Muscle of back (tissue), 13 donors: ENCODE measurements around the gene IDS. TPM values are rescaled to one million over a fixed set of nuclear protein-coding genes. Genes with fewer than 3 reads are reported as not detected.
"Not testable (repeated sequence)": the region's sequence is repeated elsewhere in the genome, so short reads cannot be mapped to it uniquely, and the experiment has no call there.

ENCODE experiments used
- DNase-seq, 3 donors: peaks; one replicate each; pipeline versions ENCODE4 v3.0.0 to v3.0.0-alpha.2; 2013
- long read RNA-seq, 9 donors: transcript quantifications; one replicate each; lab custom pipeline, GENCODE V29; 2026
- polyA plus RNA-seq, 10 donors: library from polyadenylated mRNA; unstranded; fragments of 120-200 nt; gene quantifications; one replicate each; pipeline ENCODE4 v1.2.1, GENCODE V29; 2013; ENCODE audit not compliant: insufficient read length in 10 of 10

Gene IDS, protein sequence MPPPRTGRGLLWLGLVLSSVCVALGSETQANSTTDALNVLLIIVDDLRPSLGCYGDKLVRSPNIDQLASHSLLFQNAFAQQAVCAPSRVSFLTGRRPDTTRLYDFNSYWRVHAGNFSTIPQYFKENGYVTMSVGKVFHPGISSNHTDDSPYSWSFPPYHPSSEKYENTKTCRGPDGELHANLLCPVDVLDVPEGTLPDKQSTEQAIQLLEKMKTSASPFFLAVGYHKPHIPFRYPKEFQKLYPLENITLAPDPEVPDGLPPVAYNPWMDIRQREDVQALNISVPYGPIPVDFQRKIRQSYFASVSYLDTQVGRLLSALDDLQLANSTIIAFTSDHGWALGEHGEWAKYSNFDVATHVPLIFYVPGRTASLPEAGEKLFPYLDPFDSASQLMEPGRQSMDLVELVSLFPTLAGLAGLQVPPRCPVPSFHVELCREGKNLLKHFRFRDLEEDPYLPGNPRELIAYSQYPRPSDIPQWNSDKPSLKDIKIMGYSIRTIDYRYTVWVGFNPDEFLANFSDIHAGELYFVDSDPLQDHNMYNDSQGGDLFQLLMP
- 10 to 100 TPM; 18.7 to 33.3 (median 27.2) TPM for polyA plus RNA-seq
- long read RNA-seq, donor 1, full-length matches to known transcripts: 6 of 6 reads
- long read RNA-seq, donor 1, partial matches to known transcripts: 0 of 6 reads
- long read RNA-seq, donor 1, other reads (novel, unspliced or antisense): 0 of 6 reads
- long read RNA-seq, donor 2, full-length matches to known transcripts: 2 of 2 reads
- long read RNA-seq, donor 2, partial matches to known transcripts: 0 of 2 reads
- long read RNA-seq, donor 2, other reads (novel, unspliced or antisense): 0 of 2 reads
- long read RNA-seq, donor 3: 0 reads
- long read RNA-seq, donor 4, full-length matches to known transcripts: 4 of 4 reads
- long read RNA-seq, donor 4, partial matches to known transcripts: 0 of 4 reads
- long read RNA-seq, donor 4, other reads (novel, unspliced or antisense): 0 of 4 reads
- long read RNA-seq, donor 5, full-length matches to known transcripts: 9 of 9 reads
- long read RNA-seq, donor 5, partial matches to known transcripts: 0 of 9 reads
- long read RNA-seq, donor 5, other reads (novel, unspliced or antisense): 0 of 9 reads
- long read RNA-seq, donor 6, full-length matches to known transcripts: 8 of 8 reads
- long read RNA-seq, donor 6, partial matches to known transcripts: 0 of 8 reads
- long read RNA-seq, donor 6, other reads (novel, unspliced or antisense): 0 of 8 reads
- long read RNA-seq, donor 7, full-length matches to known transcripts: 4 of 4 reads
- long read RNA-seq, donor 7, partial matches to known transcripts: 0 of 4 reads
- long read RNA-seq, donor 7, other reads (novel, unspliced or antisense): 0 of 4 reads
- long read RNA-seq, donor 8, full-length matches to known transcripts: 3 of 3 reads
- long read RNA-seq, donor 8, partial matches to known transcripts: 0 of 3 reads
- long read RNA-seq, donor 8, other reads (novel, unspliced or antisense): 0 of 3 reads
- long read RNA-seq, donor 9, full-length matches to known transcripts: 2 of 2 reads
- long read RNA-seq, donor 9, partial matches to known transcripts: 0 of 2 reads
- long read RNA-seq, donor 9, other reads (novel, unspliced or antisense): 0 of 2 reads

DNA sequence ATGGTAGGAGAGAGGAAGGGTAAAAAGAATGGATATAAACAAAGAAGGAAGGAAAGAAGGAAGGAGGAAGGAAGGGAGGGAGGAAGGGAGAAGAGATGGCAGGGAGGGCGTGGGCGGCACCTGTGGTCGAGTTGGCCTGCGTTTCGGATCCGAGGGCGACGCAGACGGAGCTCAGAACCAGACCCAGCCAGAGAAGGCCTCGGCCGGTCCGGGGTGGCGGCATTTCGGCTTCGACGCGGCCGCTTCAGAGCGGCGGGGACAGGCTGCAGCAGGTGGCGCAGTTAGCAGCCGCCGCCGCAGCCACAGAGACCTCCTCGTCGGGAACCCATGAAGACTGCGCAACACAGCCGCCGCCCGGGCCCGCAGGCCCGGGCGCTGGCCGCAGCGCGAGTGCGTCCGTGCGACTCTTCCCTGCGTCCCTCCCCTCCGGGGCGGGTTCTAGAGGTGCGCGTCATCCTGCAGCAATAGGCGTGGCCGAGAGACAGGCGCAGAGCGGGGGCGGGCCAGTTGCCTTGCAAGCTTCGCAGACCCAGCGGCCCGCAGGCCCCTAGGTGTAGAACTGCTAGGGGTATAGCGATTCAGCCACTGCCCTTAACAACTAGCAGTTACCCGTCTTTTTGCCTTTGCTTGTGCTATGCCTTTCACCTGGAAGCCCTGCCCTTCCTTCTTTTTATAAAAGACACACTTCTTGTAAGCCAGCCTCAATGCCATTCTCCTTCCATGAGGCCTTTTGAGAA, at the start of gene IDS:
Gene IDS, minus strand, starts transcription at position 392 of the 737 bp plus-strand sequence. Its CDS starts 169 bp downstream, at position 223.
- peak; percentile 82 to 93 (median 87) for DNase-seq

DNA sequence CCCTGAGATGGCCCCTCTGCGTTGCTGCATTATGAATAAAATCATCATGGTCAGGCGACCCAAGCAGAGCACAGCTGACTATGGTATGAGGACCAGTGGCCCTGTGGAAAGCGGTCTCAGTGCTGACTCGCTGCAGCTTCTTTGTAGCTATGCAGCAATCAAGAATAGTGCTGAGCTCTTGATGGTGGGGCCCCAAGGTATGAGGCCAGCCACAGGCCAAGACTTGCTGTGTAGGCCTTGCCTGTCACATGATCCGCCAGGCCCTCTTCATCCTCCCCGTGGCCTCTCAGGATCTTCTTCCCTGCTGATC, 46.8 kb upstream of the IDS start:
- not testable (repeated sequence) for DNase-seq

DNA sequence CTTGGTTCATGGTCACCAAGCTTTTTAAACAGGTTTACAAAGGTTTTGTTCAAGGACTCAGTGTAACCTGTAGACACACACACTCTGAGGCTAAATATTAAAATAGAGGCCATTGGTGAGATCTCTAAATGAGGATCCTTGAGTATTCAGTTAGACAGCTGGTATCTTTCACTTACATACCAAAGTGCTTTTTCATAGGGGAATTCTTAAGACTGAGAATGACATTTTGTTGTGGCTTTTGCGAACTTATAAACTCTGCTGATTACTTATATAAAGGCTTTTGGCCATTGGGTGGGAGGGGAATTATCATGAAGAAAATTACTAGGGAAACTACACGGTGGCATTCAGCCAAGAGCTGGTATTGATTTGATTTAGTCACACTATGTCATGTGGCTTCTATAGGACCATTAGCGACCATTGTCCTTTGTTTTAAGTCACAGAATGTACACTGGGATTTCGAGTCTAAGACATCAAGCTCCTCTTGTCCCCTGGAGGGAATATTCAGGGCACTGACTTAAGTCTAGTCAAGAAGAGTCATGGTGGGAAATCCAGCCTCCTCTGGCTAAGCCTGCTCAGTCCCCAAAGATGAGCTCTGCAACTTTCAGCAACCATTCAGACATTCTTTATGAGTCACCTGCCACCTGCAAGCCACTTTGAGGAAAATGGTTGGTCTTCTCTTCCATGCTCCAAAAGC, 46.3 kb upstream of the IDS start:
- not testable (repeated sequence) for DNase-seq

DNA sequence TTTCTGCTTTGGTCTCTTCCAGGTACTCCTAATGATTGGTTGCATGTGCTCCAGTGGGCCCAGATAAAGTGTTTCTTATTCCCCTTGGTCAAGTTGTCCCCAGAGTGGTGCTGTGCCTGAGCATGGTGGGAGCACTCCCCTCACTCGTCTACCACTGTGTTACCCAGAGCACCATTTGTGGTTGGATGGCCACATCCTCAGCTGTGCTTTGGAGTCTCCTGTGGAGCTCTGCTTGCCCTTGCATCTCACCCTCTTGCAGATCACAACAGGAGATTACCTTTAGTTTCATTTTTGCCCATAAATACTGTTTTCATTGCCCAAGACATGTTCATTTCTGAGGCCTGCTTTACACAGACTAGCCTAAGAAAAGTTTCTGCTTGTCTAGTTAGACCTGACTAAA, 45.3 kb upstream of the IDS start:
- DNase-seq: not testable (repeated sequence)

DNA sequence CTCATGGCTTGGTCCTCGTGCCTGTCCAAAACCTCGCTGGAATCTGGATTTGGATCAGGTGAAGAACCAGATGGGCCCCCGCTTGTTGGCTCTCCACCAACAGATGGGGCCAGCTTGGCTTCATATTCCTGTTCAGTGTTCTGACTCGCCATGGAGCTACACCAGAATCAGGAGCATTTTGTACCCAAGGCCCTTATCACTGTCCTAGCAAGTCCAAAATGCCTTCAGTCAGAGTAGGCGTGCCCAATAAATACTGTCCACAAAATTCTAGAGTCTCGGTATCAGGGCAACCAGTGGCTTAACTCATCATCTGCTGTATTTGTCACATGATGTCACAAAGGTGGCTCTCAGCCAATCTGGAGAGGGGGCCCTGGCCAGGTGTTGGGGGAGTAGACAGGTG, 44.6 kb upstream of the IDS start, which contains the start of gene HSFX3:
Gene HSFX3, minus strand, starts transcription at position 224 of the 400 bp plus-strand sequence. Its CDS starts 72 bp downstream, at position 152.
- DNase-seq: not testable (repeated sequence)

DNA sequence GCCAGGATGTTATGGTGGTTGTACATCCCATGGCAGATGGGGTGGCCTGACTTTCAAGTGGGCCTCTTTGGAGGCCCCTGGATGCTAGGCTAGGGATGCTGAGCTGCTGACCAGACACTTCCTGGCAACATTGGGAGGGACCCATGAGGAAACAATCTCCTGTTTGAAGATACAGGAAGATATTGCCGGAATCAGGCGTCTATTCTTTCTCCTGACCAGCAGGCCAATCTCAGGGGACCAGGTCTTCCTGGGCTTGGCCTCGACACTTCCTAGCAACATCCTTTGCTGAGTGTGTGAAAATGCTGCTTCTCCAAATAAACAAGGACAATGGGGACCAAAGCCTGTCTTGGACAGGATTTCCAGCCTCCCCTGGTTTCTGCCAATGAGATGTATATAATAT, 42.7 kb upstream of the IDS start:
- DNase-seq: not testable (repeated sequence)

DNA sequence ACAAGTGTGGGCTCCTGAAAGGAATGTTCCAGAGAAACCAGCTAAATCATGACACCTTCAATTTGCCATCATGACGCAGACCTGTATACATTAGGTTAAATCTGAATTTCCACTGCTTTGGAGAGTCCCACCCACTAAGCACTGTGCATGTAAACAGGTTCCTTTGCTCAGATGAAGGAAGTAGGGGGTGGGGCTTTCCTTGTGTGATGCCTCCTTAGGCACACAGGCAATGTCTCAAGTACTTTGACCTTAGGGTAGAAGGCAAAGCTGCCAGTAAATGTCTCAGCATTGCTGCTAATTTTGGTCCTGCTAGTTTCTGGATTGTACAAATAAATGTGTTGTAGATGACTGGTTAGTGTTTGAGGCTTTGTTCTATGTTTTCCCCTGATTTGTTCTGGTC, 41.9 kb upstream of the IDS start:
- not testable (repeated sequence) for DNase-seq

DNA sequence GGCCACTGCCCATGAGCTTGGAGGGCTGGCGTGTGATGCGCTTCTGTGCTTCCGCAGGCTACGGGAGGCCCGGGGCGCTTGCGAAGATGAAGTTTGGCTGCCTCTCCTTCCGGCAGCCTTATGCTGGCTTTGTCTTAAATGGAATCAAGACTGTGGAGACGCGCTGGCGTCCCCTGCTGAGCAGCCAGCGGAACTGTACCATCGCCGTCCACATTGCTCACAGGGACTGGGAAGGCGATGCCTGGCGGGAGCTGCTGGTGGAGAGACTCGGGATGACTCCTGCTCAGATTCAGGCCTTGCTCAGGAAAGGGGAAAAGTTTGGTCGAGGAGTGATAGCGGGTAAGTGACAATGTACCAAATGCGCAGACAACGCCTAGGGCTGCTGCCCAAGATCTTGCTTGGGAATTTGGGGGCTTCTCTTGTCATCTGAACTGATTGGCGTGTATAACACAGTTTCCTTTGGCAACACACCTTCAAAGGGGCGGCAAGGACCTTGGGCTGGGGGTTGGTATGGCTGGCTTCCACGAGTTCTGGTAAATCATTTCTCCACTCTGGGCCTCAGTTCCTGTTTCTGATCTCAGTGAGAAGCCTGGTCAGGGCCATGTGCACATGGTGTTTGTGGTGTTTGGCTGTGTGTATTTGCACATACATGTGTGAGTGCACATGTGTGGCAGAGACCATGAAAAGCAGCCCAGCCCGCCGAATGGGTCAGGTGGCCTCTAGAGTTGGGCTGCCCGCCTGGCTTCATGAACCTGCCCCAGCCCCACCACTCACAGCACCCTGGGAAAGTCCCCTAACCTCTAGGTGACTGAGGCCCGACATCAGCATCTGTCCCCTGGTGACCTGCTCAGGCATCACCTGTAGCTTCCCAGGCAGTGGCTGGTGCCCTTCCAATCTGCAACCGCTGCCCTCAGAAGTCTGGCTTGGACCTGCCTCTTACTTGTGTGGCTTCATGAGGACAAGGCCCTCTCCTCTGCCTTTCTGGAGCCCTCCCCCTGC, 40.7 kb upstream of the IDS start:
- DNase-seq: not testable (repeated sequence)

DNA sequence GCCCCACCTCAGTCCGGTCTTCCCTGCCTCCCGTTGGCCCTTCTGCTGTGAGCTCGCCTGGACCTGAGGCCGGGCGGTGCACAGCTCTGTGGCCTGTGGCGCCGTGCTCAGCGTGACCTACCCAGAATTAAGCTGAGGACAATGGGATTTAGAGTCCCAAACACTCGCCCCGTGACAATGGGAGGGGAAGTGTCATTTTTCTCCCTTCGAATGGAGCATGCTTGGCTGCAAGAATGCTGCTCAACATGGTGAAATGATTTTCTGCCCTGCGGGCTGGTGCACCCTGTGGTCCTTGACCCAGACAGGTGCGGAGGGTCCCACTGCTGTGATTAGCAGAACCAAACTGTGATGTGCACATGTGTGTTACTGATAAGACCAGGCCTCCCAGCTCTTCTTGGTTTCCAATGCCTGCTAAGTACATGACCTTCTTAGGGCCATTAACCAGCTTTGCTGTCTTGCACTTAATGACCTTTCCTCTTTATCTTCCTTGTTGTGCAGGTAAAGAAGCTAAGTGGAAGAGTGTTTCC, 36.5 kb upstream of the IDS start:
- no peak for DNase-seq

DNA sequence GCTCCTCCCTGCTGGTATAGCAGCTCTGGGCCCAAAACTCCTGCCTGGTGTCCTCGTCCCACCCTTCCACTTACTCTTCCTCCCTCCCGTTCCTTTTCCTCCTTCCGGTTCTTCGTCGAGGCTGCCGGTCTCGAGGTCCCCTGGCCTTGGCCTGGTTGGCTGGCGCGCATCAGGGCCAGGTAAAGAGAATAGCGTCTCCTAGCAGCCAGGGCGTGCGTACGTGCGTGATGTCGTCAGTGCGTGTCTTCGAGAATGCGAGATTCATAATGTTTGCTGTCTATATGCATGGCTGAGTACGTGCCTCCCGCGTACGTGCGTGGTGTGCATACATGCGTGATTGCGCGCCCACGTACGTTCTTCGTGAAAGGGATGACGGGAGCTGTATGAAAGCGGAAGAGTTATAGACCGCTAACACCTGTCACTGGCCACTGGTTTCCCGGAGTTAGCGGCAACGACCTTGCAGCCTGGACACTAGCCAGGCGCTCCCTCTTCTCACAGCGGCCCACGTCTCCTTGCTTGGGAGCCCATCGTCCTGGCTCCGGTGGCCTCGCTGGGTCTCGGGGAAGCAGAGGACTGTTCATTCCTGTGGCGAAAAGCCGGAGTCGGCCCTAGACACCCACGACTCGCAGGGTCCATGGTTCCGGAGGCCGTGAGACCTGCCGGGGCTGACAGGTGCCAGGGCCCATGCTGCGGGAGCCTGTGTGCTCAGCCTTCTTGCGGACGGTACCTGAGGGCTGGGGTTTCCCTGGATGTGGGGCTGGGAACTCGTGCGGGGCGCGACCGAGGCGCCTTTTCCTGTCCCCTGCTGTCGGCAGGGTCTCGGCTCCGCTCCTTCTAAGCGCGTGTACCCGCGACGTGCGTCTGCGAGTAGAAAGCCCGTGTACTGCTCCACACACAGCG, 35.8 kb upstream of the IDS start, which contains the start of gene EOLA1:
Gene EOLA1, plus strand, starts transcription at position 392 of the 900 bp plus-strand sequence. CDS start 4,619 bp downstream, outside the sequence.
- DNase-seq: peak in 2 of 3 donors; percentile 90 to 96

DNA sequence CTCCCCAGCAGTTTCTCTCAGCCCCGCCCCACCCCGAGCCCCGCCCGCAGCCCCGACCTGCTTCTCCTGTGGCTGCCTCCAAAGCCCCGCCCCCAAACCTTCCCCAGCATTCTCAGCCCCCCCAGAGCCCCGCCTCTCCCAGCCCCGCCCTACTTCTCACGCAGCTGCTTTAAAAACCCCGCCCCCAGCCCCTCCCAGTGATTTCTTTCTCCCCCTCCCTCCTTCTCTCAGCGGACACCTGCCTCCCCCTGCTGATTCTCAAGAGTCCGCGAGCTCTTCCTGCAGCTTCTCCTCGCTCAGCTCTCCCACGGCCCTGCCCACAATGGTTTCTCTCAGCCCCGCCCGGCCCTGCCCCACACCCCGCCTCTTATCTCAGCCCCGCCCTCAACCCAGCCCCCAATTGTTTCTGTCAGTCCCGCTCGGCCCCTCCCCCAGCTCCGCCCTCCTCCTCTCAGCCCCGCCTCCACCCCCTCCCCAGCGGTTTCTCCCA, 35.1 kb upstream of the IDS start:
- peak; percentile 88 to 91 (median 89) for DNase-seq

DNA sequence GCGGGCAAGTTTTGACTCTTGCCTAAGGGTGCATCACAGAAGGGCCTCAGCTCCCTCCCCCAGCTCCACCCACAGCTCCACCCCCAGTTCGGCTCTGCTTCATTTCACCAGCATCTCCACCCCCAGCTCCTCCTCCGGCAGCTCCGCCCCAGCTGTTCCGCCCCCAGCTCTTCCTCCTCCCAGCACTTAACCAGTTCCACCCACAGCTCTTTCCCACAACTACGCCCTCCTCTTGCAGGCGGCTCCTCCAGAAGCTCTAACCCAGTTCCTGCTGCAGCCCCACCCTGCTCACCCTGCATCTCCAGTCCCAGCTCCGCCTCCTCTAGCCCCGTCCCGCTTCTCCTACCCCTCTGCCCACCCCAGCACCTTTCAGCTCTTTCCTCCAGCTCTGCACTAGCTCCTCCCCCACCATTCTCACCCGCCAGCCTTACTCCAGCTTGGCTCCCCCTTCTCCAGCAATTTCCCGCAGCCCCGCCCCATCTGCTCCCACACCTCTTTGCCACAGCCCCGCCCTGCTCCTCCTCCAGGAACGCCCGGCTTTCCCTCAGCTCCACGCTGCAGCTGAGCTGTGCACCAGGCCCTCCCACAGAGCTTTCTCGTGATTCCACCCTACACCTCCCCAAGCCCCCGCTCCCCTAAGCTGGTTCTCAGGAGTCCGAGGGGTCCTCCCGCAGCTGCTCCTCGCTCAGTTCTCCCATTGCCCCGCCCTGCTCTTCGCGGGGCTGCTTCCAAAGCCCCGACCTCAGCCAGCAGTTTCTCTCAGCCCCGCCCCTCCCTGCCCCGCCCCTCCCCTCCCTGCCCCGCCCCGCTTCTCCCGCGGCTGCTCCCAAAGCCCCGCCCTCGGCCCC, 34.4 kb upstream of the IDS start:
- peak; percentile 87 to 95 (median 90) for DNase-seq

DNA sequence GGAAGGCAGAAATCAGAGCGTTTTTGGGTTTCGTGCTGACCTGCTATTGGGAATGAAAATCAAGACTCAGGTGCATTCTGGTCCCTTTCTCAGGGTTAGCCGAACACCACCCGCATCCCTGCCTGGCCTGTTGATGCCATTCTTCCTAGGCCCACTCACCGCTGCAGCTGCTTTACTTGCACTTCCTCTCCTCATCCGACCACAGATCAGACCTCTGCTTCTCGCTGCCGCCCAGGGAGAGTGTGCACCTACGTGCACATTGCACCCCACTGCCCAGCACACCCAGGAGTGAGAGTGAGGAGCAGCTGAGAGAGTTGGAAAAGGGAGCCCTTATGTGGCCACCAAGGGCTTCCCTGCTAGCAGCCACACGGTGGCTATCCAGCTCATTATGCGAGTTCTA, 32.4 kb upstream of the IDS start:
- DNase-seq: not testable (repeated sequence)

DNA sequence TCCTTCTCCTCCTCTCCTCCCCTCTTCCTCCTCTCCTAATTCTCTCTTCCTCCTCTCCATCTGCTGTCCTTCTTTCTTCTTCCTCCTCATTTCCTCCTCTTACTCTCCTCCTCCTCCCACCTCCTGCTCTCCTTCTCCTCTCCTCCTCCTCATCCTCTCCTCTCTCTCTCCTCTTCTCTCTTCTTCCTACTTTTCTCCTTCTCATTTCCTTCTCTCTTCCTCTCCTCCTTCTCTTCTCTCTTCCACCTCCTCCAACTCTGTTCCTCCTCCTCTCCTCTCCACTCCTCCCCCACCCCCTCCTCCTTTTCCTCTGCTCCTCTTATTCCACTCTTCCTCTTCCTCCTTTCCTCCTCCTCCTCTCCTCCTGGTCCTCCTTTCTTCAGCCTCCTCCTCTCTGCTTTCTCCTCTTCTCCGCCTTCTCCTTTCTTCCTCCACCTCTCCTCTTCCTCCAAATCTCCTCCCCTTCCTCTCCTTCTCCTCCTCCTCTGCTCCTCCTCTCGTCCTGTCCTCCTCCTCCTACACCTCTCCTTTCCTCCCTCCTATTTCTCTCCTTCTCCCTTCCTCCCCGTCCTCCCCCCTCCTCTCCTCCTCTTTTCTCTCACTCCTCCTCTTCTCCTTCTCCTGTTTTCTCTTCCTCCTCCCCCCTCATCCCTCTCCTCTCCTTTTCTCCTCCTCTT, 30.0 kb upstream of the IDS start:
- not testable (repeated sequence) for DNase-seq

DNA sequence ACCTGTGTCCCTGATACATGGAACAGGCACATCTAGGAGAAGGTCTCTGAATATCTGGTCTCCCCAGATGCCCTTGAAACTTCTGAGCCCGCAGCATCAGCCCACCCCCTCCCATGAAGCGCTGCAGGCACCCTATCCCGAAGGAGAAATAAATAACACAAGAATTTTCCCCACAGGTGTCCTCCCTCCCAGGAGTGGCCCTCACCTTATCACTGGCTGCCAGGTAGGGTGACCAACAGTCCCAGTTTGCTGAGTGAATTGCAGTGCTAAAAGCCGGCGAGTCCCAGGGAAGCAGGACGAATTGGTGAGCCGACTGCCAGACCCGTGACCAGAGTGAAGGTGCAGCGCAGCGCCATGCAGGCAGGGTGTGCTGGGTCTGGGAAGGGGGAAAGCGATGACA, 28.9 kb upstream of the IDS start:
- not testable (repeated sequence) for DNase-seq
